Esophagus mucosa (tissue), 1 donor: ENCODE data around the gene CCL27. TPM values are rescaled to one million over a fixed set of nuclear protein-coding genes. Genes with fewer than 3 reads are reported as not detected.

Experiments
- ATAC-seq: fragments of 200-7000 bp; cut with Tn5 transposase; one replicate; pipeline ENCODE4 v1.9.1; 2020
- total RNA-seq: library from RNA; stranded (reverse); gene quantifications from one replicate; pipeline ENCODE4 v1.2.4, GENCODE V29; 2023
- donor health status: DM: yes; HTN: yes; CAD: no.

The CCL27 gene
- total RNA-seq, 1 donor from 2014 or later: 0.20 TPM

GRCh38 chr9:34684145-34684544 lies 21.7 kb upstream of the CCL27 start:
- ATAC-seq: no peak

- no peak for ATAC-seq
These were observed 13.4 kb upstream of the CCL27 start for GRCh38 chr9:34675869-34676268.

DNA sequence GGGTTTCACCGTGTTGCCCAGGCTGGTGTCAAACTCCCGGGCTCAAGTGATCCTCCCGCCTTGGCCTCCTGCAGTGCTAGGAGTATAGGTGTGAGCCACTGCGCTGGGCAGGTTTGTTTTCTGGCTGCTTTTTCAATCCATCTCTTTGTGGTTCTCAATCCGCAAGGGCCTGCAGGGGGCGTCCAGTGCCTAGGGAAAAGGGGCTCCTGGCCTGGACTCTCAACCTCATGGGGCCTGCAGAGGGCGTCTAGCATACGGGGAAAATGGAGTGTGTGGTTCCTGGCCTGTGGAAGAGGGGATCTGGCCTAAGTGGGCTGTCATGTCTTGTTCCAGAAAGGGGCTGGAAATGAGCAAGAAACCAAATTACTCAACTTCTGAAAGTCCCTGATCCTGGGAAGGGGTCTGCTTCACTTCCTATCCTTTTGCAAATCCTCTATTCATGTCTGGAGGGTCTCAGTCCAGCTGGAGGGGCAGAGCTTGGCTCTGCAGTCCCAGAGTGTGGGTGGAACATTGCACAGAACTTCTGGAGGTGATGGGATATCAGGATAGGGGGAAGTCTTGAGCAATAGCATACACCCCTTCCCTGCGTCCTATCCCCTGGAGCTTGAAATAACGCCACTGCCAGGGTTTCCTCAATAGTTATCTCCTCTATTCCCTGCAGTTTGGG lies 12.7 kb upstream of the CCL27 start:
- peak; percentile 76 for ATAC-seq

- ATAC-seq: no peak
These were observed 12.0 kb upstream of the CCL27 start for GRCh38 chr9:34674440-34674839.

- ATAC-seq: no peak
These were observed 8.8 kb upstream of the CCL27 start for GRCh38 chr9:34671307-34671706.

GRCh38 chr9:34669809-34670562 lies 7.5 kb upstream of the CCL27 start:
- no peak for ATAC-seq

DNA sequence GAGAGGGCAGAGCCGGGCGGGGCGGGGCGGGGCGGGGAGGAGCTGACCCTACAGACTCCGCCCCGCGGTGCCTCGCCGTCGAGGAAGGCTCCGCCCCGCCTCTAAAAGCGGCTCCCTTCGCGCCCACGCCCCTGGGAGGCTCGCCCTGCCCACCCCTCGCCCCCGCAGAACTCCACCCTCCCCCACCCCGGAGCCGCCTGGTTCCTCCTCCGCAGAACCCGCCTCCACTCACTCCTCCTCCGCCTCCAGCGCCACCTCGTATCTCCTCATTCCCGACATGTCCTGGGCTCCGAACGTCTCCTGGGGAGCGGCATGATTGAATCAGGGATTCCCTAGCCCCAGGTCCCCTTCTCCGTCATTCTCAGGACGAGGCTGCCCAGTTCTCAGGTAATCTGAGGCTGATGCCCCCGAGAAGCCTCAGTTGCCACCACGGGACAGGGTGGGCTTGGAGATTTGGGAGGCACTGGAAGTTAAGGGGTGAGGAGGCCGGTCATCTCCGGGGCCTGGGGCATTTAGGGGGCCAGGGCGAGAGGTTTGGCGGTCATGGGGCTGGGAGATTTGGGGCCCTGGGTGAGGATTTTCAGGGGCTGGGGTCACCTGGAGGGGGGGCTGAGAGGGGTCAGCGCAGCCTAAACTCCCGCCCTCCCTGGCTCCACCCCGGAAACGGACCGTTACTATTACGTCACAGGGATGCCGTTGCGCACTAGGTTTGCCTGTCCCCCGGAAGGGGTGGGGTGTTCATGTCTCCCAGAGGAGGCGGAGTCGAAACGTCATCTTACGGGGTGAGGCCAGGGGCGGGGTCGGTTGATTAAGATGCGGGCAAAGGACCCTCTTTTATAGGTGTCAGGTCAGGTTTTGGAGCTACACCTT lies 3.2 kb upstream of the CCL27 start:
- ATAC-seq: peak; percentile 88

DNA sequence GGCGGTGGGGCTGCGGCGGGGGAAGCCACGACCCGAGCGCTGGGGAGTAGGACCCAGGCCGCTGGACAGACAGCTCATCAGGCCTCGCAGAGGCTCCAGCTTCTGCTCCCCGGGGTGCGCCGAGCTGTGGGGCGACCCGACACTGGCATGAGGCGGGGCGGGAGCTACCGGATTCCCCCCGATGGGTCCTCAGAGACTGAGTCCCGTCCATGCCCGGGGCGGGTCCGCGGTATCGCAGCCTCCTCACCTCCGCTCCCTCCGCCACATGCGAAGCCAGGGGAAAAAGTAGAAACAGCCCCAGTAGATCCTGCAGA lies 2.6 kb upstream of the CCL27 start:
- ATAC-seq: no peak

DNA sequence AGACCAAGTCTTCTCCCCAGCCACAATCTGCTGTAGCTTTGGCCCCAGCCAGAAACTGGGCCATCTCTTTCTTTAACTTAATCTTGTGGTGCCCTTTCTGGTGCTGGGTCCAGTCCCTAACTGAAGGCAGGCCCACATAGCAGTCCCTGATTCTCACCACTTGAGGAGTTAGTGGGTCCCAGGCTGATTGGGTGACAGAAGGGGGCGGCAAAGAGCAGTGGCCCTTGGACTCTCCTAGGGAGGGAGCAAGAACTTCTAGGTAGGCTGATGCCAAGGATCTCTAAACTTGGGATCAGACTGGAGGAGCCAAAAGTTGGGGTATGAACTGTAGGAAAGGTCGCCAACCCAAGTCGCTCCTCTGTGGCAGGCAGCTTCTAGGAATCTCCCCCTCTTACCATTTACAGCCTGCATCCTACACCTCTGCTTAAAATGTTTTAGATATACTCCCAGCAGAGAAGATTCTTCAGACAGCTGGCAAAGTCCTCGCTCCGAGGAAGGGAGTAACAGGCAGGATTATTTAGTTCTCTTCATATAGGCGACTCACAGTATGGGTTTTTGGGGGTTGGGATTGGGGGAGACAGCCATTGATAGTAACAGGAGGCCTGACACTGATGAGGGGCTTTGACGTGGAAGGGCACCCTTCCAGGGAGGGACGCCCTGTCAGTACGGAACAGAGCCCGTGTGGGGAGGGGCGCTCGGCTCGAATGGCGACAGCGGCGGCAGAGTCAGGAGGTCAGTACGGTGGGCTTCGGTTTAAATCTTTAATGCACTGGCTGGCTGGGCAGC lies 2.0 kb upstream of the CCL27 start:
- ATAC-seq: peak; percentile 44

DNA sequence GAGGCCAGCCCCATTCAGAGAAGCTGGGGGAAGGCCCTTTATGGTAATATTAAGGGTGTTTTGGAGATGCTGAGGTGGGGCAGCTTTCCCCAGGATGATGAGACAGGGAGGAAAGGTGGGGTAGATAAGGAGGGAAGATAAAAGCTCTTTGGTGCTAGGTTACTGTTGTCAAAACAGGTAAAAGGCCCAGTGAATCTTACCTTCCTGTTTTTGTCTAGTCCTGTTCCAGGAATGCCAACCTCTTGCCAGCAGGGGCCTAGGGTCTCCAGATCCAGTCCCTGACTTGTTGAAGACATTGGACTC lies 797 bp upstream of the CCL27 start:
- ATAC-seq: no peak

GRCh38 chr9:34659592-34660253 lies 2.7 kb downstream of the CCL27 start:
- ATAC-seq: peak; percentile 9

GRCh38 chr9:34658461-34658860 lies 4.0 kb downstream of the CCL27 start:
- ATAC-seq: no peak

DNA sequence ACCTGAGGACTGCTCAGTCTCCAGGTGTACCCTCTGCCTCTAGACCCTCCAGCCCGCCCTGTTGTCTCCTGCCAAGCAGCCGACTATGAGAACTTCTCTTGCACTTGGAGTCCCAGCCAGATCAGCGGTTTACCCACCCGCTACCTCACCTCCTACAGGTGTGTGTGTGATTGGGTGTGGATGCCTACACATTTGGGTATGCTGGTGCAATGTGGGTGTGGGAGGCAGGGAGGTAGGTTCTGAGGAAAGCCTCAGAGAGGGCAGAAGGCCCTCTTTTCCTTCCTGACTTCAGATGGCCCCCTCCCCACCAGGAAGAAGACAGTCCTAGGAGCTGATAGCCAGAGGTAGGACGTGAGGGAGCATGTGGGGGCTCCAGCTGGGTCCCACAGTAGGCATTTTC lies 5.5 kb downstream of the CCL27 start:
- no peak for ATAC-seq

DNA sequence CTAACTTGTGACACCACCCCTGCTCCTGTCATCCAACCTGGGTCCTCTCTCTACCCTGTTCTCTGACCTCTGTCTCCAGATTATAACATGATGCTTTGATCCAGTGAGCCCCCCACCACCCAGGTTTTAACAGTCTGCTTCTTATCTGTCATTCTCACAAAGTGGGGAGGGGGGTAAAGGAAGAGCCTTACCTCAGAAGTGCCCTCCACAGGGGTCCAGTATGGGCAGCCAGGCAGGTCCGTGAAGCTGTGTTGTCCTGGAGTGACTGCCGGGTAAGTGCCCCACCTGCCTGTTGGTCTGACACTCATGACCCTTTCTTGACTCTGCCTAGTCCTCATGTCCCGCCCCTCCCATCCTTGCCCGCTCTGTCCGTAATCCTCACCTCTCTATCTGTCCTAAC lies 7.1 kb downstream of the CCL27 start:
- ATAC-seq: no peak

DNA sequence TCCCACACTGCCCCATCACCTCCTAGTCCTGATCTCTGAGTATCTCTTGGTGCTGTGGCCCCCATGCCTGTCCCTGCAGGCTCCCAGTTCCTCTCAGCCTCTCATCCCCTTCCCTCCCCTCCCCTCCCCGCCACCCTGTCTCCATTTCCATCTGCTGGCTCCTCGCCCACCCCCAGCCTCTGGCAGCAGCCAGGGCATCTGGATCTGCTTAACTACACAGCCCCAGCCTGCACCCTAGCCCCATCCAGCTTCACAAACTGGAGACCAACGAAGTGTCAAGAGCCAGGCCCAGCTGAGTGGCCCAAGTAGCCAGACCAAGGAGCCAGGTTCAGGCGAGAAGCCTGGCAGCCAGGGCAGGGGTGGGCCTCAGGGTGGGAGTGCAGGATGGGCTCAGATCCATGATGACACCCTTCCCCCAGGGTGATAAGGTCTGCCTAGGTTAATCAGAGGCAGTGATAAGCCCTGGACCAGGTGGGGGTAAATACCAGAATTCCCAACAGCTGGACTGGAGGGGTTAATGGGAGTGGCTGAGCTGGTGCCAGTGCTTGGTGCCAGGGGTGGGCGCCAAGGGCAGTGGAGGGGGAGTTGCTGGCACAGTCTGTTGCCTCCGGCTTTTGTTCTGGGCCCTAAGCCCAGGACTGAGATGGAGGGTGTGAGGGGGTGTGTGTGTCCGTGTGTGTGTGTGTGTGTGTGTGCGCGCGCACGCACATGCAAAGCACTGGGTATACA lies 8.0 kb downstream of the CCL27 start:
- ATAC-seq: peak; percentile 10

DNA sequence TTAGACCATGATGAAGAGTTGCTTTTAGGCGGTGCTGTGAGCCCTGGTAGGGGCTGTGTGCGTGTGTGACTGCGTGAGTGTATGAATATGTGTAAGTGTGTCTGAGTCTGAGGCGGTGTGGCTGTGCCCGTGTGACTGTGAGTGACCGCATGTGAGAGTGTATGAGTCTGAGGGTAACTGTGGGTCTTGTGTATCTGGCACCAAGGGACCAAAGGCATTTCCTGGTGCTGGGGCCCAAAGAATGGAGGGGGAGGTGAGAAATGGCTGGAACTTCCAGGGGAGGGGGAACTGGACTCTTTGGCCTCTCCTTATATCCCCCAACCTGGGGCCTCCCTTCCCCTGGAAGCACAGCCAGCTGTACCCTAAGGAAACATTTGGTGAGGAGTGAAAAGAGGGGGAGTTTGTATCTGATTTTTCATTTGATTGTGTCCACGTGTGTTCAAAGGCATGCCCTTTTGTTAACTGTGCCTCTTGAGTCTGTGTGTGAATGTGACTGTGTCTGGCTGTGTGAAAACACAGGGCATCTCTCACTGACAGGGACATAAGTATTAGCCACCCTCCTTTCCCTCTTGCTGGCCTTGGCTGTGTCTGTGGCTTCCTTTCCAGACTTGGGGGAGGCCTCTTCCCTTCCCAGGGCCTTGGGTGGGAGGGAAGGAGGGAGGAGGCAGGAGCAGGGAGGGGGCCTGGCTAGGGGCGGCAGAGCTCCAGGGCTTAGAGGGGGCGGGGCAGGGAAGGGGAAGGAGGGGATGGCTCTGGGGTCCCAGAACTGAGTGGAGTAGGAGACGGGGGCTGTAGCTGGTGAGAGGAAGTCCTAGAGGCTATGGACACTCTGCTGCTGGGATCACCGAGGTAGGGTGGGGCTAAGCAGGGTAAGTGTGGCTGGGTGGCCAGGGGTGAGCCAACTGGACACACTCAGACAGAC lies 9.0 kb downstream of the CCL27 start:
- ATAC-seq: no peak

DNA sequence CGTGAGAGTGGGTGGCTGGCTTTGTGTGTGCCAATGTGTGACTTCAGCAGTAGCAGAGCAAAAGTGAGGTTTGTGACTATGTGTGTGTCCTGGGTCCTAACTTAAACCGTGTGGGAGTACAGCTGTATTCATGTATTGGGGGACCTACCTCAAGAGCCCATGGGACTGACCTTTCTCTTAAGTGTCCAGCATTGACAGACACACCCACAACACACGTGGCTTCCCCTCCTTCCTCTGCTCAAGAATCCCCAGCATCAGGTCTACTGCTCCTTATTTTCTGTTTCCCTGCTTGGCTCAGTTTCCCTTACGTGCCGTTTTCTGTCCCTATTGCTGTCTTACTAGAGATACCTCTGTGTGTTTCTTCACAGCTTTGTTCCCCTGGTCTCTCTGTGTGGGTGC lies 9.9 kb downstream of the CCL27 start:
- no peak for ATAC-seq

DNA sequence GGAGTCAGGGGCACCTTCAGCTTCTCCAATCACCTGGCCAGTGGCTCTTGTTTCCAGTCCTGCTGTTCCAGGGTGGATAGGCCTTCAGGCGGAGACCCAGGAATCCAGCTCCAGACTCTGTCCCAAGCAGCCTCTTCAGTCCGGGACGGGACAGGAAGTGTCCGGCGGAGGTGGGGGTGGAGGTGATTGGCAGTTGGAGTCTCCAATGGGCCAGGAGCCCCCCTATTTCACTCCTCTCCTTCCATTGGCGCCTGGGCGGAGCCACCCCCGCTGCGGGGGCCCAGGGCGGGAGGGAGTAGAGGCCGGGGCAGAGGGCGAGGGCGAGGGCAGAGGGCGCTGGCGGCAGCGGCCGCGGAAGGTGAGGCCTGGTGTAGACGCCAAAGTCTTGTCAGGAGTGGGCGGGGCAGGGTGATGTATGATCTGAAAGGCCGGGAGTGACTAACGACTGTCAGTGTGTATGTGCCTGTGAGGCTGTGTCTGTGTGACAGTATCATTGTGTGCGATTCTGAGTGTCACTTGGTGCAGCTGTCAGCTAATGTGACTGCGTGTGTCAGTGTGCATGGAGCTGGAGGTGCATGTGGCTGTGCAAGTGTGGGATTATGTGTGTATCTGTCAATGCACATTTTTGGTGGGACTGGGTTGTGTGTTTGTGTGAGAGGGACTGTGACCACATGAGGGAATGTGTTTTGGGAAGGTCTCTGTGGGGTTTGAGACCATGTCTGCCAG lies 10.4 kb downstream of the CCL27 start, which contains the start of gene IL11RA:
Gene IL11RA (plus strand): TSS at position 310 of the 726 bp plus-strand sequence. CDS start 3,033 bp downstream, outside the sequence.
- peak; percentile 89 for ATAC-seq

- no peak for ATAC-seq
These were observed 11.1 kb downstream of the CCL27 start for GRCh38 chr9:34651321-34651720.

- no peak for ATAC-seq
These were observed 11.6 kb downstream of the CCL27 start for GRCh38 chr9:34650816-34651215.
